OCI-LY7 (cell line): ENCODE measurements around the gene DOCK4. TPM values are rescaled to one million over a fixed set of nuclear protein-coding genes. Genes with fewer than 3 reads are reported as not detected.

ENCODE experiments used
- BruUV-seq: library from RNA; stranded (reverse); fragments of 400-500 nt; replicated peaks from 2 replicates; lab custom pipeline; 2021; lab: Mats Ljungman, UMichigan
- CTCF ChIA-PET: fragments of 300-600 bp; sonication (Branson Sonifier 250); formaldehyde crosslinking; loops from one replicate; lab custom pipeline; 2022; ENCODE audit warnings: antibody characterized with exemption; ENCODE audit not compliant: unreplicated experiment; lab: Charles Lee
- POLR2A ChIA-PET: fragments of 300-600 bp; sonication (Branson Sonifier 250); formaldehyde crosslinking; loops from one replicate; lab custom pipeline; 2022; ENCODE audit warnings: antibody characterized with exemption; lab: Charles Lee
- DNase-seq: peaks from one replicate; pipeline ENCODE4 v3.0.0-alpha.2; 2015; ENCODE audit warnings: low spot score
- H2AFZ ChIP-seq: fragments of 200-600 bp; sonication (generic), shearing (Covaris generic); 2 replicates; pipeline ENCODE4 v1.6.1; 2014; ENCODE audit warnings: mild to moderate bottlenecking, antibody characterized with exemption, low read length, moderate library complexity
- H3K27ac ChIP-seq: fragments of 200-600 bp; sonication (generic); 2 replicates; pipeline ENCODE4 v1.5.1; 2014; ENCODE audit warnings: mixed run types, low read depth, mild to moderate bottlenecking, moderate library complexity, low read length, inconsistent platforms; ENCODE audit not compliant: poor library complexity, severe bottlenecking
- H3K36me3 ChIP-seq: fragments of 200-600 bp; sonication (generic); 2 replicates; pipeline ENCODE4 v1.6.1; 2014; ENCODE audit warnings: mild to moderate bottlenecking, antibody characterized with exemption, low read length, moderate library complexity, mixed read lengths; ENCODE audit not compliant: insufficient read depth
- H3K4me1 ChIP-seq: fragments of 200-600 bp; sonication (generic); 2 replicates; pipeline ENCODE4 v1.5.1; 2014; ENCODE audit warnings: mild to moderate bottlenecking, low read length; ENCODE audit not compliant: insufficient read depth, poor library complexity, severe bottlenecking
- H3K4me2 ChIP-seq: fragments of 200-600 bp; sonication (generic); 2 replicates; pipeline ENCODE4 v1.6.1; 2014; ENCODE audit warnings: mild to moderate bottlenecking, low read length
- H3K4me3 ChIP-seq: fragments of 200-600 bp; sonication (generic); 2 replicates; pipeline ENCODE4 v1.5.1; 2014; ENCODE audit warnings: mild to moderate bottlenecking, low read depth, low read length; ENCODE audit not compliant: poor library complexity, severe bottlenecking
- H3K79me2 ChIP-seq: fragments of 200-600 bp; sonication (generic); 2 replicates; pipeline ENCODE4 v1.6.1; 2016; ENCODE audit warnings: low read depth, mild to moderate bottlenecking, low read length, moderate library complexity, mixed read lengths; ENCODE audit not compliant: insufficient read depth
- H3K9me2 ChIP-seq: fragments of 200-600 bp; sonication (generic); 2 replicates; pipeline ENCODE4 v1.6.1; 2016; ENCODE audit warnings: mild to moderate bottlenecking, low read length, mixed read lengths; ENCODE audit not compliant: insufficient read depth
- H3K9me3 ChIP-seq: fragments of 200-600 bp; sonication (generic); 2 replicates; pipeline ENCODE4 v1.6.1; 2014; ENCODE audit warnings: mild to moderate bottlenecking, mixed run types, low read length, mixed read lengths
- H4K20me1 ChIP-seq: fragments of 200-600 bp; sonication (generic); 2 replicates; pipeline ENCODE4 v1.6.1; 2014; ENCODE audit warnings: mild to moderate bottlenecking, antibody characterized with exemption, low read length, moderate library complexity, mixed read lengths; ENCODE audit not compliant: insufficient read depth
- CTCF ChIP-seq: fragments of 200-600 bp; sonication (generic); conservative IDR thresholded peaks from 2 replicates; pipeline ENCODE4 v1.5.1; 2014; ENCODE audit warnings: mild to moderate bottlenecking, antibody characterized with exemption, low read length, moderate library complexity, mixed read lengths
- EZH2phosphoT487 ChIP-seq: fragments of 200-600 bp; sonication (generic); IDR thresholded peaks from 2 replicates; pipeline ENCODE4 v1.6.1; 2018; ENCODE audit warnings: low read depth, borderline replicate concordance, mild to moderate bottlenecking, mixed run types, antibody characterized with exemption, low read length, moderate library complexity, mixed read lengths
- intact Hi-C: fragments of 100-400 bp; cut with micrococcal nuclease; formaldehyde crosslinking; loops from one replicate; pipeline ENCODE4 v1.10.0; 2022; ENCODE audit not compliant: unreplicated experiment
- total RNA-seq, 2 experiments: library from RNA; depleted of rRNA in 1 of 2; stranded (reverse); fragments of >200 nt in 1 of 2; shearing (Covaris generic) in 1 of 2; gene quantifications; 2 replicates each; pipeline ENCODE4 v1.2.3, GENCODE V29; 2014 to 2022

DOCK4 gene
- total RNA-seq, 2 experiments from 2014 or later: 0.91 to 4.9 TPM

DNA sequence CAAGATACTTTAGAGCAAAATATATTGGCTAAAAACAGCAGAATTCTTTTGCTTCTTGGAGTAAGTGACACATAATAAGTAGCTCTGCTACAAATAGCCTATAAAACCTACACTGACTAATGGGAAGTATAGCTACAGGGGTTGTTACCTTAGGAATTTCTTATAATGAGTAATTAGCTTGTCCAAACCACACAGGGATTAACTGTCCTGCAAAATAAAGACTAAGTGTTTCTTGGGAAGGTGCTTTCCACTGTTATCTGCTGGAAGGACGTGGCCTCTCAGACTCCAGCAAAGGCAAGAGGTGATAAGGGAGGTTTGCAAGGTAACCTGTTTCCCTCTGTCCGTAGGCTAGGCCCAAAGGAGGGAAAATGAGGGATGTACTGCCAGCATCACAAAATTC, 302.4 kb downstream of the DOCK4 start:
- CTCF ChIA-PET: no interaction called here
- Histone ChIP-seq H3K9me2 (no peaks in the 10 kb centered on the region), H3K4me3 (no peak overlapping the region), H4K20me1 (no peaks in the 10 kb centered on the region), H3K79me2 (no peaks in the 10 kb centered on the region), H3K27ac (no peak overlapping the region), H3K9me3 (no peaks in the 10 kb centered on the region), H3K4me1 (no peaks in the 10 kb centered on the region), H2AFZ (no peak overlapping the region), H3K36me3 (no peaks in the 10 kb centered on the region), H3K4me2 (no peak overlapping the region)
- intact Hi-C loops: no loop called here
- no TSS peak for BruUV-seq
- no peak for DNase-seq
- POLR2A ChIA-PET: no interaction called here
- no peak for TF ChIP-seq CTCF
- no peak for TF ChIP-seq EZH2phosphoT487

- Histone ChIP-seq H3K27ac (no peak overlapping the region), H3K9me3 (no peaks in the 10 kb centered on the region), H3K4me3 (no peak overlapping the region), H3K79me2 (no peaks in the 10 kb centered on the region), H4K20me1 (no peaks in the 10 kb centered on the region), H3K9me2 (no peaks in the 10 kb centered on the region), H3K4me1 (no peaks in the 10 kb centered on the region), H3K4me2 (no peak overlapping the region), H2AFZ (no peak overlapping the region), H3K36me3 (no peaks in the 10 kb centered on the region)
- intact Hi-C loops: no loop called here
- no TSS peak for BruUV-seq
- POLR2A ChIA-PET: interaction anchor here (0.7 to 0.8 kb wide), 2 partner anchors 363 to 1802 kb away, joined by 3 read pairs; no protein-coding TSS in a partner anchor
- DNase-seq: no peak
- CTCF ChIA-PET: no interaction called here
- TF ChIP-seq EZH2phosphoT487 (no peak), CTCF (no peak)
Observed at GRCh38 chr7:111903016-111903415, 303.2 kb downstream of the DOCK4 start.

DNA sequence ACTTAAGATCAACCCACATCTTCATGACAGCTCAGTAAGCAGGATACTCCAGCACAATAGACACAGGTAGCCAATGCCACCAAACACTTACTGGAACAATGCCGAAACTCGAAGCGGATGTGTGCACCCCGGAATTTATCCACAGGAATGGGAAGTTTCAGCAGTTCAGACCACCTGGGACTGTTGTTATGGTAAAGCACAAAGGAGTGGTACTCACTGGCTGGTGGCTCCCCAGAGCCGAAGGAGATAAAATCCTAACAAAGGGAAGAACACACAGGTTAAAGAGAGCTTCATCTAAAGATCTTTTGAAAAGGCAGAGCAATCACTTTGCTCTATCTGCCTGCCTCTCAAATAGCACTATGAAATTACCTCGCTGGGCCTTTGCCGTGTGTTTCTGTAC, 305.9 kb downstream of the DOCK4 start:
- TF ChIP-seq CTCF (no peak), EZH2phosphoT487 (no peak)
- H4K20me1 ChIP-seq: no peaks in the 10 kb centered on the region
- POLR2A ChIA-PET: interaction anchor here (0.6 kb wide), 2 partner anchors 147 to 579 kb away, joined by 3 read pairs; no protein-coding TSS in a partner anchor
- H3K36me3 ChIP-seq: no peaks in the 10 kb centered on the region
- DNase-seq: no peak
- no peak overlapping the region for H2AFZ ChIP-seq
- H3K79me2 ChIP-seq: no peaks in the 10 kb centered on the region
- H3K27ac ChIP-seq: no peak overlapping the region
- no peaks in the 10 kb centered on the region for H3K9me3 ChIP-seq
- H3K4me3 ChIP-seq: no peak overlapping the region
- no peaks in the 10 kb centered on the region for H3K4me1 ChIP-seq
- BruUV-seq: no TSS peak
- no peaks in the 10 kb centered on the region for H3K9me2 ChIP-seq
- no peak overlapping the region for H3K4me2 ChIP-seq
- intact Hi-C loops: no loop called here
- CTCF ChIA-PET: no interaction called here
